ENCODE data around the gene TPSB2. TPM values are rescaled to one million over a fixed set of nuclear protein-coding genes. Genes with fewer than 3 reads are reported as not detected.

TPSB2 gene
- total RNA-seq, 1 experiment from 2014 or later, result 0.44 TPM

DNA sequence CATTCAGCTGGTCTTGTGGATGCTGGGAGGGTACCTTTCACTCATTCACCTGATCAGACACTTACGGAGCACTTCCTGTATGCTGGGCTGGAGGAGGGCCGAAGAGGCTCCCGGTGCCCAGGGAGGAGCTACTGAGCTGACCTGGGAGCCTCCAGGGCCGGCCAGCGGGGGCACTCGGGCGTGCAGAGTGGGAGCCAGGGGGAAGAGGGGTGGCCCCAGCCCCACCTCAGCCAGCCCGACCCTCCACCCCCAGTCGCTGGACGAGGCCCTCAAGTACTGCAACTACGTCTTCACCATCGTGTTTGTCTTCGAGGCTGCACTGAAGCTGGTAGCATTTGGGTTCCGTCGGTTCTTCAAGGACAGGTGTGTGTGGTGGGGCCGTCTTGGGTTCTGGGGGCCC lies 15.3 kb downstream of the TPSB2 start:
- H3K27me3 Mint-ChIP-seq (ENCODE audit: low read depth), result no peaks in the 10 kb centered on the region
- no peaks in the 10 kb centered on the region for H3K36me3 Mint-ChIP-seq
- ChIA-PET POLR2A (no interaction called here), CTCF (no interaction called here)
- DNase-seq (ENCODE audit: low spot score), result no peak
- H3K4me3 Mint-ChIP-seq, result no peak overlapping the region
- no peaks in the 10 kb centered on the region for H3K9me3 Mint-ChIP-seq
- no peak for ATAC-seq
- TF ChIP-seq, protein P1, sequence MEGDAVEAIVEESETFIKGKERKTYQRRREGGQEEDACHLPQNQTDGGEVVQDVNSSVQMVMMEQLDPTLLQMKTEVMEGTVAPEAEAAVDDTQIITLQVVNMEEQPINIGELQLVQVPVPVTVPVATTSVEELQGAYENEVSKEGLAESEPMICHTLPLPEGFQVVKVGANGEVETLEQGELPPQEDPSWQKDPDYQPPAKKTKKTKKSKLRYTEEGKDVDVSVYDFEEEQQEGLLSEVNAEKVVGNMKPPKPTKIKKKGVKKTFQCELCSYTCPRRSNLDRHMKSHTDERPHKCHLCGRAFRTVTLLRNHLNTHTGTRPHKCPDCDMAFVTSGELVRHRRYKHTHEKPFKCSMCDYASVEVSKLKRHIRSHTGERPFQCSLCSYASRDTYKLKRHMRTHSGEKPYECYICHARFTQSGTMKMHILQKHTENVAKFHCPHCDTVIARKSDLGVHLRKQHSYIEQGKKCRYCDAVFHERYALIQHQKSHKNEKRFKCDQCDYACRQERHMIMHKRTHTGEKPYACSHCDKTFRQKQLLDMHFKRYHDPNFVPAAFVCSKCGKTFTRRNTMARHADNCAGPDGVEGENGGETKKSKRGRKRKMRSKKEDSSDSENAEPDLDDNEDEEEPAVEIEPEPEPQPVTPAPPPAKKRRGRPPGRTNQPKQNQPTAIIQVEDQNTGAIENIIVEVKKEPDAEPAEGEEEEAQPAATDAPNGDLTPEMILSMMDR (IDR thresholded peaks at IDR 0.05), result no peak
- TF ChIP-seq ELF4 (CRISPR knock-in tag; IDR thresholded peaks at IDR 0.05; ENCODE audit: low read depth) (no peak), MXD4 (CRISPR knock-in tag; IDR thresholded peaks at IDR 0.05; ENCODE audit: borderline replicate concordance) (no peak), AR (CRISPR knock-in tag; IDR thresholded peaks at IDR 0.05) (no peak), KAT7 (CRISPR knock-in tag; IDR thresholded peaks at IDR 0.05; ENCODE audit: borderline replicate concordance) (no peak), PRRX2 (CRISPR knock-in tag; IDR thresholded peaks at IDR 0.05) (no peak), IRF2 (CRISPR knock-in tag; IDR thresholded peaks at IDR 0.05; ENCODE audit: borderline replicate concordance, low read depth) (no peak), NFATC4 (CRISPR knock-in tag; IDR thresholded peaks at IDR 0.05) (no peak), ZNF138 (CRISPR knock-in tag; conservative IDR thresholded peaks at IDR 0.05) (no peak), TCF7 (CRISPR knock-in tag; IDR thresholded peaks at IDR 0.05; ENCODE audit: low read depth) (no peak), NFE2L1 (CRISPR knock-in tag; IDR thresholded peaks at IDR 0.05) (no peak)
- TF ChIP-seq, protein P2, sequence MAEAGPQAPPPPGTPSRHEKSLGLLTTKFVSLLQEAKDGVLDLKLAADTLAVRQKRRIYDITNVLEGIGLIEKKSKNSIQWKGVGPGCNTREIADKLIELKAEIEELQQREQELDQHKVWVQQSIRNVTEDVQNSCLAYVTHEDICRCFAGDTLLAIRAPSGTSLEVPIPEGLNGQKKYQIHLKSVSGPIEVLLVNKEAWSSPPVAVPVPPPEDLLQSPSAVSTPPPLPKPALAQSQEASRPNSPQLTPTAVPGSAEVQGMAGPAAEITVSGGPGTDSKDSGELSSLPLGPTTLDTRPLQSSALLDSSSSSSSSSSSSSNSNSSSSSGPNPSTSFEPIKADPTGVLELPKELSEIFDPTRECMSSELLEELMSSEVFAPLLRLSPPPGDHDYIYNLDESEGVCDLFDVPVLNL (CRISPR knock-in tag; IDR thresholded peaks at IDR 0.05; ENCODE audit: borderline replicate concordance, low read depth), result no peak
- no peaks in the 10 kb centered on the region for H3K4me1 Mint-ChIP-seq
- H3K27ac Mint-ChIP-seq, result no peak overlapping the region

DNA sequence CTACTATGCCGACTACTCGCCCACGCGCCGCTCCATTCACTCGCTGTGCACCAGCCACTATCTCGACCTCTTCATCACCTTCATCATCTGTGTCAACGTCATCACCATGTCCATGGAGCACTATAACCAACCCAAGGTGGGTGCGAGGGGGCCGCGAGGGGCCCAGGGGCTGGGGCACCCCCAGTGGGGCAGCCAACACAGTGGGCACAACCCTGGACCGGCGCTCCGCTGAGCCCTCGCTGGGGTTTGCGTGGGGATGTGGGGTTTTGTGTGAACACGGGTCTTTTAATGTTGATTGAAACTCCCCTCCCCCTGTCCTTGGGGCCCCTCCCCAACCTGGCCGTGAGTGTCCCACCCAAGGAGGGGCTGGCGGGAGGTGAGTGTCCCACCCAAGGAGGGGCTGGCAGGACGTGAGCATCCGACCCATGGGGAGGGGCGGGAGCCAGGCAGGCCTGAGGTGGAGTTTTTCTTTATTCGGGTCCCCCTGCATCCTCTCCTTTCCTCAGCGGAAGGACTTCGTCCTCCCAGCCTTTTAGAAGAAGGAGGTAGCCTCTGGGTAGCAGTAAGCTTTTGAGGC lies 16.1 kb downstream of the TPSB2 start:
- no peak for ATAC-seq
- no peak overlapping the region for H3K27ac Mint-ChIP-seq
- H3K27me3 Mint-ChIP-seq (ENCODE audit: low read depth), result no peaks in the 10 kb centered on the region
- POLR2A ChIA-PET, result no interaction called here
- CTCF ChIA-PET, result no interaction called here
- DNase-seq (ENCODE audit: low spot score), result no peak
- H3K36me3 Mint-ChIP-seq, result no peaks in the 10 kb centered on the region
- TF ChIP-seq, protein P3, sequence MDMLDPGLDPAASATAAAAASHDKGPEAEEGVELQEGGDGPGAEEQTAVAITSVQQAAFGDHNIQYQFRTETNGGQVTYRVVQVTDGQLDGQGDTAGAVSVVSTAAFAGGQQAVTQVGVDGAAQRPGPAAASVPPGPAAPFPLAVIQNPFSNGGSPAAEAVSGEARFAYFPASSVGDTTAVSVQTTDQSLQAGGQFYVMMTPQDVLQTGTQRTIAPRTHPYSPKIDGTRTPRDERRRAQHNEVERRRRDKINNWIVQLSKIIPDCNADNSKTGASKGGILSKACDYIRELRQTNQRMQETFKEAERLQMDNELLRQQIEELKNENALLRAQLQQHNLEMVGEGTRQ (CRISPR knock-in tag; IDR thresholded peaks at IDR 0.05), result no peak
- TF ChIP-seq ZSCAN18 (CRISPR knock-in tag; IDR thresholded peaks at IDR 0.05) (no peak), JUN (CRISPR knock-in tag; IDR thresholded peaks at IDR 0.05) (no peak)
- no peaks in the 10 kb centered on the region for H3K4me1 Mint-ChIP-seq
- no peaks in the 10 kb centered on the region for H3K9me3 Mint-ChIP-seq
- H3K4me3 Mint-ChIP-seq, result no peak overlapping the region

- no peaks in the 10 kb centered on the region for H3K4me1 Mint-ChIP-seq
- CTCF ChIA-PET, result no interaction called here
Observed at GRCh38 chr16:1213231-1213630, 16.8 kb downstream of the TPSB2 start.

More at GRCh38 chr16:1213231-1213630, 16.8 kb downstream of the TPSB2 start:
- H3K4me3 Mint-ChIP-seq, result no peak overlapping the region
- no peak for ATAC-seq
- no peak overlapping the region for H3K27ac Mint-ChIP-seq
- no peak for DNase-seq (ENCODE audit: low spot score)
- POLR2A ChIA-PET, result no interaction called here
- TF ChIP-seq ZNF396 (CRISPR knock-in tag; IDR thresholded peaks at IDR 0.05; ENCODE audit: borderline replicate concordance), result no peak
- no peaks in the 10 kb centered on the region for H3K27me3 Mint-ChIP-seq (ENCODE audit: low read depth)
- H3K36me3 Mint-ChIP-seq, result no peaks in the 10 kb centered on the region
- no peaks in the 10 kb centered on the region for H3K9me3 Mint-ChIP-seq
